HCT116 (cell line): ENCODE data around the gene TSPAN7. TPM values are rescaled to one million over a fixed set of nuclear protein-coding genes. Genes with fewer than 3 reads are reported as not detected.

Experiments
- ATAC-seq: fragments of 200-7000 bp; cut with Tn5 transposase; 2 replicates; pipeline ENCODE4 v1.9.1; 2020; ENCODE audit warnings: mild to moderate bottlenecking, moderate library complexity
- BruUV-seq: library from RNA; stranded (reverse); fragments of 400-500 nt; replicated peaks from 2 replicates; lab custom pipeline; 2021; lab: Mats Ljungman, UMichigan
- CTCF ChIA-PET: fragments of 300-600 bp; sonication (Branson Sonifier 250); formaldehyde crosslinking; loops from one replicate; lab custom pipeline; 2021; ENCODE audit warnings: antibody characterized with exemption; lab: Charles Lee
- POLR2A ChIA-PET: fragments of 300-600, 350-600 bp; sonication (Branson Sonifier 250); formaldehyde crosslinking; loops from one replicate; lab custom pipeline; 2021; ENCODE audit warnings: antibody characterized with exemption; lab: Charles Lee
- RAD21 ChIA-PET, 2 experiments: fragments of 300-600 bp; sonication (Branson Sonifier 250); formaldehyde crosslinking; loops; one replicate each; lab custom pipeline; 2023; ENCODE audit warnings: low total read pairs in 2 of 2; ENCODE audit not compliant: uncharacterized antibody in 2 of 2, unreplicated experiment in 2 of 2, low non-redundant PET in 1 of 2; lab: Charles Lee
- DNase-seq: peaks from one replicate; pipeline ENCODE4 v3.0.0-alpha.2; 2010; ENCODE audit warnings: low read depth, low spot score
- H2AFZ ChIP-seq: fragments of 200-600 bp; shearing (Covaris generic), sonication (generic); 2 replicates; pipeline ENCODE4 v1.6.1; 2017; ENCODE audit warnings: low read depth, mixed run types, mixed read lengths, antibody characterized with exemption, low read length; ENCODE audit not compliant: poor library complexity, severe bottlenecking
- H3K27ac ChIP-seq: 2 replicates; pipeline ENCODE4 v1.5.1; 2012; ENCODE audit warnings: low read depth, low read length
- H3K27me3 ChIP-seq: fragments of 200-600 bp; sonication (generic); 2 replicates; pipeline ENCODE4 v1.6.1; 2016; ENCODE audit warnings: mixed run types, low read length, mixed read lengths; ENCODE audit not compliant: insufficient read depth
- H3K36me3 ChIP-seq, 2 experiments: fragments of 200-500 bp in 1 of 2; fragments of 200-600 bp in 1 of 2; sonication (Bioruptor generic) in 1 of 2; sonication (generic) in 1 of 2; 2 replicates each; pipeline versions ENCODE4 v1.5.1 to v1.6.1; 2014 to 2016; ENCODE audit warnings: low read length in 2 of 2, inconsistent platforms in 1 of 2, mixed read lengths in 1 of 2, mixed run types in 1 of 2; ENCODE audit not compliant: insufficient read depth in 2 of 2, control insufficient read depth in 1 of 2
- H3K4me1 ChIP-seq, 2 experiments: fragments of 200-600 bp in 1 of 2; sonication (generic) in 1 of 2; 2 replicates each; pipeline versions ENCODE4 v1.5.1 to v1.6.1; 2012 to 2017; ENCODE audit warnings: low read length in 2 of 2, inconsistent platforms in 1 of 2, mild to moderate bottlenecking in 1 of 2, mixed read lengths in 1 of 2, mixed run types in 1 of 2, moderate library complexity in 1 of 2; ENCODE audit not compliant: insufficient read depth in 2 of 2, control insufficient read depth in 1 of 2
- H3K4me2 ChIP-seq: fragments of 200-600 bp; sonication (generic); 2 replicates; pipeline ENCODE4 v1.6.1; 2017; ENCODE audit warnings: mixed run types, low read length, mixed read lengths
- H3K4me3 ChIP-seq, 2 experiments: fragments of 200-600 bp in 1 of 2; sonication (generic) in 1 of 2; replicated peaks in 1 of 2; 2 replicates each; pipeline ENCODE4 v1.5.1; 2011 to 2016; ENCODE audit warnings: low read length in 2 of 2, control low read depth in 1 of 2, low read depth in 1 of 2, mild to moderate bottlenecking in 1 of 2, mixed read lengths in 1 of 2, mixed run types in 1 of 2
- H3K79me2 ChIP-seq: fragments of 200-600 bp; sonication (generic); 2 replicates; pipeline ENCODE4 v1.6.1; 2017; ENCODE audit warnings: mild to moderate bottlenecking, mixed run types, low read length, moderate library complexity, mixed read lengths; ENCODE audit not compliant: insufficient read depth
- H3K9ac ChIP-seq: fragments of 200-600 bp; sonication (generic); 2 replicates; pipeline ENCODE4 v1.6.1; 2016; ENCODE audit warnings: low read length, mixed read lengths
- H3K9me2 ChIP-seq: fragments of 200-600 bp; sonication (generic), shearing (Covaris generic); 2 replicates; pipeline ENCODE4 v1.6.1; 2017; ENCODE audit warnings: mixed run types, mild to moderate bottlenecking, moderate library complexity; ENCODE audit not compliant: insufficient read depth
- H3K9me3 ChIP-seq, 2 experiments: fragments of 200-500 bp in 1 of 2; fragments of 200-600 bp in 1 of 2; sonication (Bioruptor generic) in 1 of 2; sonication (generic) in 1 of 2; 2 replicates each; pipeline ENCODE4 v1.6.1; 2014 to 2017; ENCODE audit warnings: low read length in 2 of 2, mixed read lengths in 2 of 2, inconsistent platforms in 1 of 2, low read depth in 1 of 2, mild to moderate bottlenecking in 1 of 2, mixed run types in 1 of 2, moderate library complexity in 1 of 2; ENCODE audit not compliant: control insufficient read depth in 1 of 2, insufficient read depth in 1 of 2
- H4K20me1 ChIP-seq: fragments of 200-600 bp; sonication (generic), shearing (Covaris generic); 2 replicates; pipeline ENCODE4 v1.6.1; 2017; ENCODE audit warnings: mixed run types, mild to moderate bottlenecking, moderate library complexity; ENCODE audit not compliant: insufficient read depth
- ATF3 ChIP-seq: IDR thresholded peaks from 2 replicates; pipeline ENCODE4 v1.6.1; 2012
- CBX3 ChIP-seq: IDR thresholded peaks from 2 replicates; pipeline ENCODE4 v1.6.1; 2012; ENCODE audit warnings: low read depth
- CEBPB ChIP-seq: IDR thresholded peaks from 2 replicates; pipeline ENCODE4 v1.6.1; 2012; ENCODE audit warnings: low read depth
- ELF1 ChIP-seq: IDR thresholded peaks from 2 replicates; pipeline ENCODE4 v1.6.1; 2012; ENCODE audit warnings: low read depth, borderline replicate concordance
- EZH2 ChIP-seq: fragments of 200-600 bp; sonication (generic); IDR thresholded peaks from 2 replicates; pipeline ENCODE4 v1.6.1; 2017; ENCODE audit warnings: antibody characterized with exemption, mixed run types
- FOSL1 ChIP-seq: IDR thresholded peaks from 2 replicates; pipeline ENCODE4 v1.6.1; 2012; ENCODE audit warnings: low read depth
- MAX ChIP-seq: IDR thresholded peaks from 2 replicates; pipeline ENCODE4 v1.6.1; 2012
- POLR2A ChIP-seq: IDR thresholded peaks from 2 replicates; pipeline ENCODE4 v1.7.0; 2011; ENCODE audit warnings: borderline replicate concordance; ENCODE audit not compliant: insufficient read depth, insufficient read length; ENCODE audit errors: extremely low read depth
- RAD21 ChIP-seq: IDR thresholded peaks from 2 replicates; pipeline ENCODE4 v1.6.1; 2012; ENCODE audit warnings: low read depth, mild to moderate bottlenecking
- REST ChIP-seq: IDR thresholded peaks from 2 replicates; pipeline ENCODE4 v1.6.1; 2012; ENCODE audit warnings: low read depth
- SP1 ChIP-seq: IDR thresholded peaks from 2 replicates; pipeline ENCODE4 v1.6.1; 2012; ENCODE audit warnings: low read depth
- TCF7L2 ChIP-seq: IDR thresholded peaks from 2 replicates; pipeline ENCODE4 v1.7.0; 2011; ENCODE audit warnings: borderline replicate concordance, inconsistent platforms; ENCODE audit not compliant: insufficient read depth, insufficient read length; ENCODE audit errors: extremely low read depth
- YY1 ChIP-seq: IDR thresholded peaks from 2 replicates; pipeline ENCODE4 v1.6.1; 2011; ENCODE audit warnings: low read length, low read depth, moderate library complexity, mild to moderate bottlenecking; ENCODE audit not compliant: insufficient replicate concordance; ENCODE audit errors: extremely low read depth
- ZBTB33 ChIP-seq: IDR thresholded peaks from 2 replicates; pipeline ENCODE4 v1.6.1; 2011; ENCODE audit warnings: mild to moderate bottlenecking, low read length, moderate library complexity; ENCODE audit not compliant: insufficient replicate concordance; ENCODE audit errors: extremely low read depth
- ZNF274 ChIP-seq: fragments of 200-500 bp; sonication (Bioruptor generic); IDR thresholded peaks from 2 replicates; pipeline ENCODE4 v1.6.1; 2014; ENCODE audit warnings: mild to moderate bottlenecking, low read depth, low read length, inconsistent platforms
- intact Hi-C: fragments of 100-400 bp; cut with micrococcal nuclease; formaldehyde crosslinking; loops from 2 replicates; pipeline ENCODE4 v1.10.0; 2022
- total RNA-seq: library from RNA; stranded (reverse); gene quantifications from one replicate; pipeline ENCODE4 v1.2.1, GENCODE V29; 2021; ENCODE audit not compliant: unreplicated experiment

The TSPAN7 gene
- total RNA-seq, 1 experiment from 2014 or later: 2.9 TPM

- DNase-seq: no peak
- Histone ChIP-seq H3K9me2 (no peaks in the 10 kb centered on the region), H3K9ac (no peak overlapping the region), H3K36me3 (no peaks in the 10 kb centered on the region), H3K4me1 (no peaks in the 10 kb centered on the region), H3K79me2 (no peaks in the 10 kb centered on the region), H3K9me3 (no peaks in the 10 kb centered on the region), H4K20me1 (no peaks in the 10 kb centered on the region), H3K4me3 (no peak overlapping the region), H3K27ac (no peak overlapping the region), H3K4me2 (no peak overlapping the region), H3K27me3 (no peaks in the 10 kb centered on the region), H2AFZ (no peak overlapping the region)
- ChIA-PET POLR2A (interaction anchor here (0.6 kb wide), 1 partner anchor 10 kb away, joined by 3 read pairs; no protein-coding TSS in a partner anchor), RAD21 (no interaction called here), CTCF (no interaction called here)
- BruUV-seq: no TSS peak
- TF ChIP-seq CEBPB (no peak), ATF3 (no peak), ELF1 (no peak), YY1 (no peak), SP1 (no peak), EZH2 (no peak), RAD21 (no peak), MAX (no peak), TCF7L2 (no peak), ZBTB33 (no peak), FOSL1 (no peak), CBX3 (no peak), ZNF274 (no peak), REST (no peak), POLR2A (no peak)
- intact Hi-C loops: loop anchor here (5.0 kb wide), 1 partner anchor 490 kb away; no protein-coding TSS in a partner anchor
- ATAC-seq: no peak
Observed at GRCh38 chrX:38662640-38663039, 101.3 kb downstream of the TSPAN7 start.
